HG03196 (cell line): ENCODE results near the gene ACAT2.
A peak's percentile ranks its signal among the peaks of the same experiment; 100 is the strongest.
"Not testable (repeated sequence)": the region's sequence is repeated elsewhere in the genome, so short reads cannot be mapped to it uniquely, and the experiment has no call there.

Experiments
- ATAC-seq: cut with Tn5 transposase; IDR thresholded peaks from one replicate; pipeline ENCODE4 v1.9.1; 2021; ENCODE audit not compliant: unreplicated experiment

ACAT2 gene

DNA sequence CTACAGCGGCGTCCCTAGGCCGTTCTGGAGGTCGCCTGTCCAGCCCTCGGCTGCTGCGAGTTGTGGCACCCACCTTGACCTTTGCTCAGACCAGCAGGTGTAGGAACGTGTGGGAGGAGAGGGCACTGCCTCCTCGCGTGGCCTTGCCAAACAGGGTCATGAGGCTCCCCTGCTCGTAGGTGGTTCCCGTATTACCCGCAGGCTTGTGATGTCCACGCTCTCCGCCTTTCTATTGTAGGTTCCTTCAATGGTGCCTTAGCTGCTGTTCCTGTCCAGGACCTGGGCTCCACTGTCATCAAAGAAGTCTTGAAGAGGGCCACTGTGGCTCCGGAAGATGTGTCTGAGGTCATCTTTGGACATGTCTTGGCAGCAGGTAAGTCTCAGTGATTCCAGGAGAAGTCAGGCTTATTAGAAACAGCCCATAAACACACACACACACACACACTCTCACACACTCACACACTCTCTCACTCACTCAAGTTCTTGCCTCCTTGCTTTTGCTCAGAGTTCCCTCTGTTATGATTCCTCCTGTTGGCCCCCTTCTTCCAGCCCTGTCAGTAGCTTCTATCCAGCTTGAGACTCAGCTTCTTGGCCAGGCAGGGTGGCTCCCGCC lies 942 bp downstream of the ACAT2 start:
- no peak for ATAC-seq

DNA sequence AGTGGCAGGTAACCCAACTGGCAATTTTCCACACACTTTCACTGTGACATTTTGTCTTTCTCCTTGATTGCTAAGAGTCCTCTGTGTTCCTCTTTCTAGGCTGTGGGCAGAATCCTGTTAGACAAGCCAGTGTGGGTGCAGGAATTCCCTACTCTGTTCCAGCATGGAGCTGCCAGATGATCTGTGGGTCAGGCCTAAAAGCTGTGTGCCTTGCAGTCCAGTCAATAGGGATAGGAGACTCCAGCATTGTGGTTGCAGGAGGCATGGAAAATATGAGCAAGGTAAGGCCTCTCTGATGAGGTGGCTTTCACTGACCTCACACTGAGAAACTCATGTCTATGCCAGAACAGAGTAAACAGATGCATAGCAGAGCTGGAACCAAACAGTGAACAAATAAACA lies 5.1 kb downstream of the ACAT2 start:
- no peak for ATAC-seq

DNA sequence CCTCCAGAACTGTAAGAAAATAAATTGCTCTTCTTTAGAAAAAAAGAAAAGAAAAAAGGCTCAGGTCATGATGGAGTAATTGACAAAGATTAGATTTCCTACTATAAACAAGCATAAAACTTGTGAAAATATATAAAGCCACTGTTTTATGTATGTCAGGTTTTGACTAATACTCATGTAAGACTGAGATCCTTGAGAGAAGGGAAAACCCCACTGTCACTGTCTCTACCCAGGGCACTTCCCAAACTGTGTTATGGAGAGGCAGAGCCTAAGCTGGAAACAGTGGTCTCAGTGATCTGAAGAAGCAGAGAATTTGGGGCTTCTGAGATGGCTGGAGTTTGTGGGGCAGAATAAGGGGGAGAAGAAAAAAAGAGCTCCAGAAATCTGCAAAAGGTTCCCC lies 7.6 kb downstream of the ACAT2 start:
- ATAC-seq, result no peak

DNA sequence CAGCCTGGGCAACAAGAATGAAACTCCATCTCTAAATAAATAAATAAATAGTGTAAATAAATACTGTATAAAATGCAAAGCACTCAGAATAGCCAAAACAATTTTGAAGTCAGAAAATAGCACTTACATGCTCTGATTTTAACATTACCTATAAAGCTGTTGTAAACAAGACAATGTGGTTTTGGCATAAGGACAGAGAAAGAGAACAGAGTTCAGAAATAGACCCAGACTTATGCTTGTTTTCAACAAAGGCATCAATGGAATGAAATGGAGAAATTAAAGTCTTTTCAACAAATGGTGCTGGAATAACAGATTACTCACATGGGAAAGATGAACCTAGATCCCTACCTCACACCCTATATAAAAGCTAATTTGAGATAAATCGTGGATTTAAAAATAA lies 10.4 kb downstream of the ACAT2 start:
- no peak for ATAC-seq

DNA sequence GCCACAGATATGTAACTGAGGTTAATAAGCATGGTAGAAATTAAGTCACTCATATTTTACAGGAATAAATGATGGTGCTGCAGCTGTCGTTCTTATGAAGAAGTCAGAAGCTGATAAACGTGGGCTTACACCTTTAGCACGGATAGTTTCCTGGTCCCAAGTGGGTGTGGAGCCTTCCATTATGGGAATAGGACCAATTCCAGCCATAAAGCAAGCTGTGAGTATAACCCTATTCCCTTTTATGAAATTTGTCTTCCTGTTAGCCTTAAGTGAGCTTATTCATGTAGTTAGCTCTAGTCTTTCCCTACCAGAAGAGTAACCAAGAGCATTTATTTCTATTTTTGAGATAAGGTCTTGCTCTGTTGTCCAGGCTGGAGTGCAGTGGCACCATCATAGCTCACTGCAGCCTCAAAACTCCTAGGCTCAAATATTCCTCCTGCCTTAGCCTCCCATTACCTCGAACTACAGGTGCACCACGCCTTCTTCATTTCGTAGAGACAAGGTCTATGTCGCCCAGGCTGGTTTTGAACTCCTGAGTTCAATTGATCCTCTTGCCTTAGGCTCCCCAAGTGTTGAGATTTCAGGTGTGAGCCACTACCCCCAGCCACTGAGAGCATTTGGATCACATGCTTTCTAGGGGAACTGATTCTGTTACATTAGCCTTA lies 15.5 kb downstream of the ACAT2 start:
- no peak for ATAC-seq

DNA sequence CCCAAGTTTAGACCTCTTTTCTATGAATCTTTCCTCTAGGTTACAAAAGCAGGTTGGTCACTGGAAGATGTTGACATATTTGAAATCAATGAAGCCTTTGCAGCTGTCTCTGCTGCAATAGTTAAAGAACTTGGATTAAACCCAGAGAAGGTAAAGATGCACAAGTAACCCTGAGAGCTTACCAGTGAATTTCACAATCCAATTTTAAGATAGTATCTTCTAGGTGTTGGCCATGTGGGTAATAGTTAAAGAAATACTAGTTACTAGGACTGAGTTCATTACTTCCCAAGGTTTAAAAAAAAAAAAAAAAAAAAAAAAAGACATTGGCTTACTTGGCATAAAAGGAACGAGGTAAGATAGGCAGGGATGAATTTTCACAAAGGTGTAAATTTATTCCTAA lies 16.3 kb downstream of the ACAT2 start:
- ATAC-seq, result no peak

DNA sequence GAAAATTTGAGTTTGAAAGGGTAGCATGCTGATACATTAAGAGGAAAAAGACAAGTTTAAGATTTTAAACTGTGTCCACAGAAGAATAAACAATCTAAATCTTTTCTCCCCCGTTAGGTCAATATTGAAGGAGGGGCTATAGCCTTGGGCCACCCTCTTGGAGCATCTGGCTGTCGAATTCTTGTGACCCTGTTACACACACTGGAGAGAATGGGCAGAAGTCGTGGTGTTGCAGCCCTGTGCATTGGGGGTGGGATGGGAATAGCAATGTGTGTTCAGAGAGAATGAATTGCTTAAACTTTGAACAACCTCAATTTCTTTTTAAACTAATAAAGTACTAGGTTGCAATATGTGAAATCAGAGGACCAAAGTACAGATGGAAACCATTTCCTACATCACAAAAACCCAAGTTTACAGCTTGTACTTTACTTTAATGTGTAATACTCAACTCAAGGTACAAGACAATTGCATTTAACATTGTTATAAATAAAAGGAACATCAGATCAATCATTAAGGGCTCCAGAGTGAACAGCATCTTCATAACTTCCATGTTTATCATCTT lies 16.8 kb downstream of the ACAT2 start:
- no peak for ATAC-seq

DNA sequence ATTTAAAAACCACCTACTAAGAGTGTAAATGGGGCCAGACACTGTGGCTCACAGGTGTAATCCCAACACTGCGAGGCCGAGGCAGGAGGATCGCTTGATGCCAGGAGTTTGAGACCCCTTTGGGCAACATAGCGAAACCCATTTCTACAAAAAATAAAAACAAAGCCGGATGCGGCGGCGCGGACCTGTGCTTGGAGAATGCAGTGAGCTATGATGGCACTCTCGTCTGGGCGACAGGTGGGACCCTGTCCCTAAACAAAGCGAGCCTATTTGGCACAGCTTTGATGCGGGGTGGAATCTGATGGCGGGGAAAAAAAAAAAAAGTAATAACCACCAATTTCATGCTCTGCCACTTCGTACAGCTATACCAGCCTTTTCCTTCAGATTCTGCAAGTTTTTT lies 26.4 kb downstream of the ACAT2 start:
- ATAC-seq, result no peak

DNA sequence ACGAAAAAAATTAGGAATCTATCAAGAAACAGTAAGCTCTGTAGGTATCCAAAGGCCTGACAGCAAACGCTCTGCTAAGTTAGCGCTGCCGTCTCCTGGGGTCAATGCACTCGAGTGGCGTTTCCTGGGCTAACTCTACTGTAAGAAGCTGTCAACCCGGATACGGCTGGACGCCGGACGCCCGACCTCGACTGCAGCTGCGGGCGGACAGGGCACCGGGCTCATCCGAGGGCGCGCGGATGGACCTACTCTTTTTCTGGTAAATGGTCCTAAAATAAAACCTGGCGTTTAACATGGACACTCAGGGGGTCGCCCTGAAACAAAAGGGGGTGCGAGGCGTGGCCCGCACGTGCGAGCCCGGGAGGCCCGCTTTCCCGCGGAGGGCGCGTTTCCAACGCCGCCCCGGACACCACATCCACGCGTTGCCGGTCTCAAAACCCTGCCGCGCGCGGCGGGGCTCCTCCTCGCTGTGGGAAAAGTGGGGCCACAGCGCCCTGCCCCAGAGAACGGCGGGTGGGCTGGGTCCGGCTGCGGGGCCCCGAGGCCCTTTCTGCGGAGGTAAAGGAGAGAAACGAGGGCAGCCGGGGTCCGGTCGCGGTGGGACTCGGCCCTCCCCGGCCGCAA lies 27.0 kb downstream of the ACAT2 start:
- no peak for ATAC-seq

DNA sequence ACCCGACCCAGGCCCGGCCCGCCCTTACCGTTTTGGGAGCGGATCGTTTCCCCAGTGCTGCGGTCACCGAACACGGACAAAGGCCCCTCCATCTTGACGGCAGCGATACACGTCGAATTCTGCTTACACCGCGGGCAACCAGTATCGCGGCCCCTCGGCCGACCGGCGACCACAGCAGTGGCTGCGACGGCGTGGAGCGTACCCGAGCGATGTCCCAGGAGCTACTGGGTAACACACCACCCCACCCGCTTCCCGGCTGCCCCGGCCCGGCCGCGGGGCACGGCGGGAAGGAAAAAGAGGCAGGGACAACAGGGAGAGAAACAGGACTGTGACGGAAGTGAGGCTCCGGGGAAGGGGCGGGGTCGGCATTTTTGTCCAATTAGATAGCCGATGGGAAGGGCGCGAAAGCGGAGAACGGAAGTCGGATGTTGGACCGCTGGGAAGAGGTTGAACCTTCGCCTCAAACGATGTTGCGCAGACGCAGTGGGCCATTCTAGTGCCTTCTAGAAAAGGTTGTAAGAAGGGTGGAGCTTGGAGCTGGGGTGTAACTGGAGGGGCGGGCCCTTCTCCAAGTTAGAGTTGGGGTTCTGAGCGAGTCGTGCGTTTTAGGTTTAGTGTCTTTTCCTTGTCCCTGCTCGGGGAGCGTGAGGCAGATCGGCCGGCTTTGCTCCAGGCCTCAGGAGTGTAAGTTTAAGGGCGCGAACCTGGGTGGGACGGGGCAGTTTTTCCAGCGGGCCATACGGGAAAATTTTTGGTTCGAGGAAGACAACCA lies 27.7 kb downstream of the ACAT2 start, which contains the start of gene TCP1:
Gene TCP1 (minus strand): TSS at position 226 of the 772 bp plus-strand sequence. CDS start 134 bp downstream, at position 92.
- peak; percentile 82 for ATAC-seq

DNA sequence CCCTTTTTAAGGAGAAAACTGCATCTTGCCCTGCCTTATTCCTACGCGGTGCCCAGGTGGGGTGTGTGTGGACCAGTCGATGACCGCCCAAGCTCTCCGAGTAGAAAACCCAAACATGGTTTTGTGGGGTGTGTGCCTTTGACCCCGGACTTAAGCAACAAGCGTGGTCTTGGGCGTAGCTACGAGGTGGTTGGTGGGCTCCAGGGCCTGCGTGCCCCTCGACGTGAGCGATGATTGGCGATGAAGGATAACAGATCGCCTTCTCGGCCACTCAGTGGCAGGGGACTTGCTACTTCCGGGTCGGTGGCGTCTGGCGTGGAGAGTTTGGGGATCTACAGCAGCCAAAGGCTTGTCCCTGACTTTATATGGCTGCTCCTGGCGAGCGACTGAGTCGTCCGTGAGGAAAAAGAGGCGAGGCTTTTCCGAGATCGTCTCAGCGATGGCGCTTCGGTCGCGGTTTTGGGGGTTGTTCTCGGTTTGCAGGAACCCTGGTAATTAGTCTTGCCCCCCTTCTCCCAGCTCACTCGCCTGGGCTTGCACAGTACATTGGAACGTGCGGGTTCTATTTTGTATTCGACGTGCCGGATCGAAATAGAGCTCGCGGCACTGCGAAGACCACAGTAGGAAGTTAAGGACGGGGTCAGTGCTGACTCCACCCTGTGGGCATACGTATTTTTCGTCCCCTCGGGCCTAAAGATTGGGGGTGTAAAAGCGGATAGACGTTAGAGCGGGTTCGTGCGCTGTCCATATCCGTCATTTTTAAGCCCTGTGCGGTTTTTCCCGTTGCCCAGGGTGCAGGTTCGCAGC lies 28.5 kb downstream of the ACAT2 start, which contains the start of gene MRPL18:
Gene MRPL18 (plus strand): TSS at position 319 of the 807 bp plus-strand sequence. CDS start 121 bp downstream, at position 440.
- peak; percentile 84 for ATAC-seq

DNA sequence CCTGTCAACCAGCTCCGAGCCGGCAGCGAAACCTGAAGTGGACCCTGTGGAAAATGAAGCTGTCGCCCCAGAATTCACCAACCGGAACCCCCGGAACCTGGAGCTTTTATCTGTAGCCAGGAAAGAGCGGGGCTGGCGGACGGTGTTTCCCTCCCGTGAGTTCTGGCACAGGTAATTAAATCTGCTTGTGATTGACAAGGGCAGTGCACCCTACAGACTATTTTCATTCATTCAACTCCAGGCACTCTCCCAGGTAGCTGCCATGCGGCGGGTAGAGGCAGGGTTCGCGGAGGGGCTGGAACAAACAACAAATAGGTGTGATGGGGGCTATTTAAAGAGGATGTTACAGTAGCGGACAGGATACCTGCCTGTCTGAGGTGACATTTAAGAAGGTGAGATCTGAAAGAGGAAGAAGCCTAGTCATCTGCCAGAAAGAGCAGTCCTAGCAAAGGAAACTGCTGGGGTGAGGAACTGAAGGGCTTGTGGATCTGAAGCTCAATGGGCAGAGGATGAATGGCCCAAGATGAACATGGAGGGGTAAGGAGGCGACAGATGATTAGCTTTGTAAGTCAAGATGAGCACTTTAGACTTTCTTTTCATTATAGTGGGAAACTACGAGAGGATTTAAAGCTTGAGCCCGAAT lies 29.2 kb downstream of the ACAT2 start:
- no peak for ATAC-seq

DNA sequence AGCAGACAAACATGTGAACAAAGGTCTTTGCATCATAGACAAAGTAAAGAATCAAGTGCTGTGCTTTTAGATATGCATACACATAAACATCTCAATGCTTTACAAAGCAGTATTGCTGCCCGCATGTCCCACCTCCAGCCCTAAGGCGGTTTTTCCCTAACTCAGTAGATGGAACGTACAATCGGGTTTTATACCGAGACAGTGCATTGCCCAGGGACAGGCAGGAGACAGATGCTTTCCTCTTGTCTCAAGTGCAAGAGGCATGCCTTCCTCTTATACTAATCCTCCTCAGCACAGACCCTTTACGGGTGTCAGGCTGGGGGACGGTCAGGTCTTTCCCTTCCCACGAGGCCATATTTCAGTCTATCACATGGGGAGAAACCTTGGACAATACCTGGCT lies 33.1 kb downstream of the ACAT2 start:
- not testable (repeated sequence) for ATAC-seq

DNA sequence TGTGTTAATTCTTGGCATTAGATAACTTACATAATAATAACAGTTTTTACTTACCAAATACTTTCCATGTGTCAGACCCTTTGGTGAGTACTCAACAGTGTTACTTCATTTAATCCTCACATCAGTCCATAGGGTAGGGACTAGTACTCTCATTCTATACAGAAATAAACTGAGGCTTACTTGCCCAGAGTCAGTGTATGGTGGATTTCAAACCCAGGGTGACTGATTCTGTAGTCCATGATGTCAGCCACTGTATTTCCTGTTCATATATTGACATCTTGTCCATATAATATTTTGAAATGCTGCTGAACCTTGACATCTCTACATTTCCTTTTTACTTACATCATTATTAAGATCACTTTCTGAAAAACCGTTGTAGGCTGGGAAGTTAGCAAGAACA lies 35.7 kb downstream of the ACAT2 start:
- ATAC-seq, result no peak

DNA sequence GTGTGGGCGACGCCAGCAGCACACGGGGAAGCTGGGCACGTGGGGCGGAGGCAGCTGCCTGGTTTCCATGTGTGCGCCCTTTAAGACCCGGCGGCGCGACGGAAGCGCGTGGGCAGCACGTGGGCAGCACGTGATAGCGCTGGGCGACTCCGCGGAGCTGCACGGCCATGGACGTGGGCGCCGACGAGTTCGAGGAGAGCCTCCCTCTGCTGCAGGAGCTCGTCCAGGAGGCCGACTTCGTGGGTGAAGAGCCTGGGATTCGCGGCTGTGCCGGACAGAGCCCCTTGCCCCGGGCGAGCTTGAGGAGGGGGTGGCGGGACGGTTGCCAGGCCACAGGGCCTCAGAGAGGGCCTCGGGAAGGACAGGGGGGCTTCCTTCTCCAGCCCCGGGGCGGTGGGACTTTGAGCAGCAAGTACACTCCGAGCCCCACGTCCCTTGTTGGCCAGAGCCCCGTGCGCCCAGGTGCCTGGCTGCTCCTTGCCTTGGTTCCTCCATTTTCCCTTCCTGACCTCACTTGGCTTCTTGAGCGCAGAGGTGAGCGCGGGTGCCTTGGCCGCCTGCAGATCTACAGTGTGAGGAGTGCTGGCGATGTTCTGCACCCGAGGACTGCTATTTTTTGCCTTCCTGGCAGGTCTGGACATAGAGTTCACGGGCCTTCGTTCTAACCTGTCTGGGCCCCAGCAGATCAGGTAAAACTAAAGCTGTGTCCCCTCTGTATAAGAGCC lies 38.5 kb downstream of the ACAT2 start, which contains the start of gene PNLDC1:
Gene PNLDC1 (plus strand): TSS at position 136 of the 725 bp plus-strand sequence. CDS start 32 bp downstream, at position 168.
- ATAC-seq, result no peak

DNA sequence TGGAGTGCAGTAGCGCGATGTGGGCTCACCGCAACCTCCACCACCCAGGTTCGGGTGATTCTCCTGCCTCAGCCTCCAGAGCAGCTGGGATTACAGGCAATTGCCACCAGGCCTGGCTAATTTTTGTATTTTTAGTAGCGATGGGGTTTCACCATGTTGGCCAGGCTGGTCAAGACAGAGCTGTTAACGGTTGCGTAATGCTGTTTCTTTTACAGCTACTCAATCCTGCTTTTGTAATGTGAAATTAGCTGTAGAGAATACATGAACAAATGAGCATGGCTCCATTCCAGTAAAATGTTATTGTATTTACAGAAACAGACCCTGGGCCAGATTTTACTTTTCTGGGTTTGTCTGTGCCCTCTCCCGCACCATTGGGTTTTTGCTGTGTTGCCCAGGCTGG lies 40.1 kb downstream of the ACAT2 start:
- no peak for ATAC-seq

DNA sequence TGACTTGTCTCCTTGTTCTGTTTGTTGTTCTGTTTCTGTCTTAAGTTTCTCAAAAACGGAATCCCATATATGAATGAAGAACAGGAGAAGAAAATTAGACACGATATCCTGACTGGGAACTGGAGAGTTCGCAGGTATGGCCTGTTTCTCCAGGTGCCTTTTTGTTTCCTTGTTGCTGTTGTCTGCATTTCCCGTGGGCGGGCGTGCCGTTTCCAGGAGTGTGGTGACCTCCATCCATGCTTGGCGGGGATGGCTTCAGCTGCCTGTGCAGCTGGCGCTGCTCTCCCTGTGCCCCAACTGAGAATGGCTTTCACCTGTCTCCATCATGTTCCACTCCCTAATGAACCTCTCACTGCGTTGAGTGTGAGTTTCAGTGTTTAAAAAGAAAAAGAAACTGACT lies 42.7 kb downstream of the ACAT2 start:
- ATAC-seq, result no peak

DNA sequence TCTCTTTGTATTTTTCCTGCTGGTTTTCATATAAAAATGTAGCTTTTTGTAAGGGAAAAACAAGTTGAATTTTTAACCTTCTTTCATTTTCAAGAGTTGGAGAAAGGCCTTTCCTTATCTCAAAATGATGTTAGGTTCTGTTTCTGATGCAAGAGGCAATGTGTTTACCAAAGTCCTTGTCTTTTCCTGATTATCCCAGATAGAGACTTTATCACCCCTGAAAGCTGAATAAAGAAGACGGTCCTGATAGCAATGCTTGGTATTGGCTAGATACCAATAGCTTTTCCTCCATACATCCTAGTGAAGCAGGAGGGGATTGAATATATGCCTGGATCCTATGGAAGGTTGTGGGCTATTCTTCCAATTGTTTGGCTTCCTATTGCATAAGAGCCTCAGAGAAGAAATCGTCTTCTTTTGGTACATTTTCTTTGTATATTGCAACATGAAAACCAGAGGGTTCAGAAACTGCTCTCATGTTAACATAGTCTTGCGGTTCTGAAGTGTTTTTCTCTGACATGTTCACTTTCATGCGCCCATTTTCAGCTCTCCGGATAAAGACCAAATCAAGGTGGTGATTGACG lies 43.7 kb downstream of the ACAT2 start:
- ATAC-seq, result no peak

DNA sequence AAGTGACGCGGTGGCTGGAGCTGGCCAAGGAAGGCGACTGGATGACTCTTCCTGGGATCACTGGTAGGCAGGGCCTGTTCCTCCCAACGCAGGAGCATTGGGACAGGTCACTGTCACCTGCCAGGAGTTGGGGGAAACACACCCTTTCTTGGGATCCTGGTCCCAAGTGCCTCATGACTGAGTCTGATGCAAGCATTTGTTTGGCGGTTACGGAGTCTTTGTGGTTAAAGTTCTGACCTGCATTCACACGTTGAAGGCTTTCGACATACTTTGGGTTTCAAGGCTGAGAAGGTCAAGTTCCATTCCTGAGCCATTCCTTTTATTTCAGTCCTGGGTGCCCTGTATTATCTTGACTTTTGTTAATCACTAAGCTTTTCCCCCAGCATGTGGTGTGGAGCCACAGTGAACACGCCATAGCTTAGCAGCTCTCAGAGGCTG lies 44.2 kb downstream of the ACAT2 start:
- no peak for ATAC-seq
